Stimulated activated CD4-positive, alpha-beta T cell treated with anti-CD3 and anti-CD28 coated beads, TNF-alpha, amount 100 ng/mL, for 4 hours (primary cell): ENCODE measurements around the gene EEF2.
A peak's percentile ranks its signal among the peaks of the same experiment; 100 is the strongest.

Experiments
- DNase-seq, 3 experiments: peaks; one replicate each; pipeline ENCODE4 v3.0.0-alpha.2; 2020; ENCODE audit warnings: low read depth in 3 of 3

The EEF2 gene

DNA sequence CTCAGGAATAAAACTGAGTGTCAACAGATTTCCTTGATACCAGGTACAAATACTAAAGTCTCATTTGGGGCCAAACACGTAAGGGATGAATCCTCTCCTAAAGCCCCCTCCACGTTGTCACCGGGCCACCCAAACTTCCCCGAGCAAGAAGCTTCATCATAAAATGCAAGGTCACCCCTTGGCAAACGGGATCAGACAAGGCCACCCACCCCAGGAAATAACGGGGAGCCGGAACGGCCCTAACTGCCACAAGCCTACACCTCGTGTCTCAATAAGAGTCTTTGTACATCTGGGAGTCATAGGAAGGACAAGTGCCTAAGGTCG is 717 bp downstream of the EEF2 start:
- no peak for DNase-seq

DNA sequence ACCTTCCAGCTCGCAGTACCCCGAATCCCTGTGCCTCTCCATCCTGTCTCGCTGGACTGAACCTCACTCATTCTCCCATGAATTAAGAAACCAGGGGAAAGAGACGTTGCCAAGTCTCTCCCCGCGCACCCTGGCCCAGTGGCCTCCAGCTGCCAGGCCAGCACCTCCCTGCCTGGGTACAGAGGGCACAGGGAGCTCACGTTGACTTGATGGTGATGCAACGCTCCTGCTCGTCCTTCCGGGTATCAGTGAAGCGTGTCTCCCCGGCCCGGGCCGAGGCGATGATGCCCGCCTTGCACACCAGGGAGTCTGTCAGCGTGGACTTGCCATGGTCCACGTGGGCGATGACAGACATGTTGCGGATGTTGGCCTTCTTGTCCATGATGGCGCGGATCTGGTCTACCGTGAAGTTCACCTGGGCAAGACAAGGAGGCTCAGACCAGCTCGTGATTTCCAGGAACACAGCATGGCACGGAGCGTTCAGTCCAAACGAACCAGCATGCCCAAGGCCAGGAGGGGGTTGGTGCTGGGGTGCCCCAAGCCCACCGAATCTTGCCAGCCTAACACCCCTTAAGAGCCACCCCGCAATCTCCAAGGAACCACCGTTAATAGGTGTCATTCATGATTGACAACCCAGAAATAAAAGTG is 1.2 kb downstream of the EEF2 start:
- no peak for DNase-seq

DNA sequence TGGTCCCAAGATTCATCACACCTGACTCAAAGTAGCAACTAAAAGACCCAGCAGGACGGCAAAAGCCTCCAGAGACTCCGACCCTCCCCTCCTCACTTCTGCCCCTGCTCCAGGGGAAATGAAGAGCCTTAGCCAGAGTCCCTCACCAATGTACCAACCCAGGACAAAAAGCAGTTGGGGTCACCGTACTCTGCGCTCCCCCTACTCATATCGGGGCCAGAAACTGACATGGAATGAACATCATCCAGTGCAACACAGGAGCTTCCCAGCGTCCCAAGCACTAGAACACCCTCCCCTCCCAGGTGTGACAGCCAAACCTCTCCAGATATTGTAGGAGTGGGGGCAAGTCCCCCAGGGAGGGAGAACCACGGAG is 1.7 kb downstream of the EEF2 start:
- no peak for DNase-seq

DNA sequence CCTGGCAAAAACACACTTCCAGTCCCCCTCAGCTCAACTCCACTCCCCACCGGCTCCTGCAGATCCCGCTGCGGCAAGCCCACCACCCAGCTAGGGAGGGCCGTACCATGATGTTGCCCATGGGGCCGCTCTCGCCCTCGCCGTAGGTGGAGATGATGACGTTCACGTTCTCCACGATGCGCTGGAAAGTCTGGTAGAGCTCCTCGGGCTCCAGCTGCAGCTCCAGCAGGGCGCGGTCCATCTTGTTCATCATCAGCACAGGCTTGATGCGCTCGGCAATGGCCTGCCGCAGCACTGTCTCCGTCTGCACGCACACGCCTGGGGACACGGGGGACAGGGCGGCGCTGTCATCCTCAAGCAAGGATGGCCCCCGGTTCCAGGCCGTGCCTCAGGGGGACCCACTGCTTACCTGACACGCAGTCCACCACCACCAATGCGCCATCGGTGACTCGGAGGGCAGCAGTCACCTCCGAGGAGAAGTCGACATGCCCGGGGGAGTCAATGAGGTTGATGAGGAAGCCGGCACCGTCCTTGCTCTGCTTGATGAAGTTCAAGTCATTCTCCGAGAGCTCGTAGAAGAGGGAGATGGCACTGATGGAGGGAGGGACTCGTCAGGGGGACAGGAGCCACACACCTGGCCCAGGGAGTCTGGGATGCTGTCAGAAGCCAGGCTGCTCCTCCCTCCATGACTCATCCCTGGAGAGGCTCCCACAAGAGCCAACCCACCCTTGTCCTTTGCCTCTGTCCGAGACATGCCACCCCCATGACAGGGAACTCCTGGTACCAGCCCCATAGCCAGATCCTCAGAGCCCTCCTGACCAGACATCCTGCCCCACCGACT is 2.3 kb downstream of the EEF2 start:
- no peak for DNase-seq

DNA sequence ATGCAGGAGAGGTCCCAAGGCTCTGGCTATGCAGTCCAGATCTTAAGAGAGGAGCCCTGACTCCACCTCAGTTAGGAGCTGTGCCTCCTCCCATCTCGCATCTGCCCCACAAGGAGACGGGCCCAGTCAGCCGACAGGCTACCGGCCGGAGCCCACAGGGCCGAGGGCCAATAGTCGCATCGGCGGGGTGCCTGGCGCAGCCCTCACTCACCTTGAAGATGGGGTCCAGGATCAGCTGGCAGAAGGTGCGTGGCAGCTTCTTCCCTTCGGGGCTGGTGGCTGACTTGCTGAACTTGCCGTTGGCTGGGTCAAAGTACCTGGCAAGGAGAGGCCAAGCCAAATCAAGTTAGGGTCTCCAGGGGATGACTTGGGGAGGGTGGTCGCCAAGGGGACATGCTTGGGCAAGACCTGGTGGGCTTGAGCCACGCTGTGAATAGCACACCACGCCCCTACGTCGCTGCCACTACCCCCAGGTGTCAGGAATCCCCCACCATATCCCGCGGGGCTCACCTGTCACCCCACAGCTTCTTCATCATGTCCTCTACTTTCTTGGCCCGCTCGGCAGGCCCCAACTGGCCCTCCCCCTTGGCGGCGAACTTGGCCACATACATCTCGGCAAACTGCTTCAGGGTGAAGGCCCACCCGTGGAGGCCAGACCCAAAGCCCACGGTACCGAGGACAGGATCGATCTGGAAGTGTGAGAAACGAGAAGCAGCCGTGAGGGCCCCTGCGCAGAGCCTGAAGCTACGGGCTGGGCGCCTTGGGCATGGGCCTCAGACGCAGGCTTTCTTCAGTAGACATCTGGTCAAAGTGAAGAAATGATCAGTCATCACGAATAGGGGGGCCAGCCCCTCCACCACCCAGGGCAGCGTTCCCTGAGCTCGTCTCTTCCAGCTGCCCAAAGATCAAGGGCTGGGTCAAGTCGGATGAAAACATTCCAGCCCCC is 3.3 kb downstream of the EEF2 start:
- no peak for DNase-seq

DNA sequence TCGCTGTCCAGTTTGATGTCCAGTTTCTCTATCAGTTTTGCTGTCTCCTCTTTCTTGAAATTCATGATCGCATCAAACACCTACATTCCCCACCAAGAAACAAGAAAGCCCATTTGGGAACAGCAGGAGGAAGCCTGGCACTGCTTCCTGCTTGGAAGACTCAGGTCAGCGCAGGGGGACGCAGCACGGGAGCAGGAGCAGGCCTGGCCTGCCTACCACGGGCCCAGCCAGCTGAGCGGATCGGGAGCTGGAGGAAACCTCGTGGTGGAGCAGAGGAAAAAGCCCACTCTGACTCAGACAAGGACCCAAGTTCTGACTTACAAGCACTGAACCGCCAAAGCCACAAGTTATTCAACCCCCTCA is 3.9 kb downstream of the EEF2 start:
- DNase-seq, result no peak

DNA sequence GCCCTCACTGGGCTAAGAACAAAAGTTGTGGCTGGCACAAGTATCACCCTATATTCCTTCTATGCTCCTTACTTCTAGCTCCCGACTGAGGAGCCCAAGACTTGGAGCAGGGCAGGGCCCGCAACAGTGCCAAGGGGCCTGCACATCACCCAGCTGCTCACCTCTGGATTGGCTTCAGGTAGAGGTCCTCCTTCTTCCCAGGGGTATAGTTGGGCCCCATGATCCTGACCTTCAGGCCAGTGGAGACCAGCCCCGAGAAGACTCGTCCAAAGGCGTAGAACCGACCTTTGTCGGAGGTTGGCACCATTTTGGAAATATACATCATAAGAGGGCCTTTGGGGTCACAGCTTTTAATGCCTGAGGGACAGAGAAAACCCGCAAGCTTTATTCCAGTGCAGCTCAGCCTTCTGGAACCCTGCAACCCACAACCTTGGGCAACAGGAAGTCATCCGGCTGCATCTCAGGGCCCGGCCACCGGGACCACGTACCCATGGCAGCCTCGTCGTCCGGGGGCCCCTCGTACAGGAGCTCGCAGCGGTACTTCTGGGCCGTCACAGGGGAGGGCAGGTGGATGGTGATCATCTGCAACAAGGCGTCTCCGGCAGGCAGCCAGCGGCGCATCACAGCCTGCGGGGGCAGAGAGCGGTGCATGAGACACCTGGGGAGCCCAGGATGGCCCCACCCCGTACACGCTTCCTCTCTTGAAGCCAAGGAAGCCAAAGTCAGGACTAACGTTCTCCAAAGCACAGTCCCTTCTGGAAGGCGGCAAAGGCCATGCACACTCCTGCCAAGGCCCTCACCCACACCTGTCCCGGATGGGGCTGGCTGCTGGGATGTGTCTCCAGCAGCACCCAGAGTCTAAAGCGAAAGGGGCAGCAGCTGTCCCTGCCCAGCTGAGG is 4.7 kb downstream of the EEF2 start:
- no peak for DNase-seq

DNA sequence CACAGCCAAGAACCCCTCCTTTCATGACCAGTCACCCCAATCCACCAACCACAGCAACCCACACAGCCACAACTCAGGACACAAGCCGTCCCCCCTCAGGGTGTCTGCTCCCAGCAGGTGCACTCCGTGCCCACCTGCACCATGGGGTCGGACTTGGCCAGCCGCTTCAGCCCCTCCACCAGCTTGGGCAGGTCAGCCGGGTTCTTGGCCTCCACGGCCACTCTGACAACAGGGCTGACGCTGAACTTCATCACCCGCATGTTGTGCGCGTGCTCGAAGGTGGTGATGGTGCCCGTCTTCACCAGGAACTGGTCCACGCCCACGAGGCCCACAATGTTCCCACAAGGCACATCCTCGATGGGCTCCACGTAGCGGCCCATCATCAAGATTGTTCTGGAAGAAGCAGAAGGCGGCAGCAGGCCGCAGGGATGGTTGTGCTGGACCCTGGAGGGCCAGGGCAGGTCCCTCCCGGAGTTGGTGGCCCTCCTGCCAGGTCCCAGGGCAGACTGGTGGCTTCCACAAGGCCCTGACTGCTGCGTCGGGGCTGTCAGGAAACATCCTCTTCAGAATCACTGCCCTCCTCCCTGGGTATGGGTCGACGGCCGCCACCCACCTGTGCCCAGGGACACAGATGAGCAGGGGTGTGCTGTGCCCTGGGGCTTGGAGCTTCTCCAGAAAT is 5.5 kb downstream of the EEF2 start:
- DNase-seq, result no peak

DNA sequence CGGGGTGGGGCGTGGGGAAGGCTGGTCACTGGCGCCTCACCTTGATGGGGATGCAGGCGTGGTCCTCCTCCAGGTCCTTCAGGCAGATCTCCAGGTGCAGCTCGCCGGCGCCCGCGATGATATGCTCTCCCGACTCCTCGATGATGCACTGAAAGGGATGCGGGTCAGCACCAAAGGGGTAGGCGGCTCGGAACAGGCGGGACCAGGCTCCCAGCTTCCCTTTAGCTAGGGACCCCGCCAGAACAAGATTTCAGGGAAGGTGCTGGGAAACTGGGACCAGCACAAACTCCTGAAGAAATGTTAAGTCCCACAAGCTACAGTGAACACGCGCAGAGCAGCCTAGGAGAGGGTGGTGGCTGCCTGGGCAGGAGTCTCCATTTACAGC is 6.0 kb downstream of the EEF2 start:
- DNase-seq, result no peak

DNA sequence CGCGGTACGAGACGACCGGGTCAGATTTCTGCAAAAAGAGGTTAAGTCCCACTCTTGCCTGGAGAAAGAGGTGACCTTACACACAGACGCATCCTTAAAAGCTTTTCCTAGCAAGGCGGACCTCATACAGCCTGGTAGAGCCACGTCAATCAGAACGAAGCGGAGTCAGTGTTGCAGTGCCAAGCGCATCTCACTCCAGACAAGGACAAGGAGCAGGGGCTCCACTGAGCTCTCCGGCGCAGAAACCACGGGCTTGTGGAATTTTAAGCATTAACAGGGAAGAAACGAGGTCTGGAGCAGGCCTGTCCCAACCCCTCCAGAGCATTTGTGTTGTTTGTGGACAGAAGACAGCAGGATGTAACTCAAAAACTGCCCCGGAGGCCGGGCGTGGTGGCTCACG is 7.1 kb downstream of the EEF2 start:
- DNase-seq, result no peak

DNA sequence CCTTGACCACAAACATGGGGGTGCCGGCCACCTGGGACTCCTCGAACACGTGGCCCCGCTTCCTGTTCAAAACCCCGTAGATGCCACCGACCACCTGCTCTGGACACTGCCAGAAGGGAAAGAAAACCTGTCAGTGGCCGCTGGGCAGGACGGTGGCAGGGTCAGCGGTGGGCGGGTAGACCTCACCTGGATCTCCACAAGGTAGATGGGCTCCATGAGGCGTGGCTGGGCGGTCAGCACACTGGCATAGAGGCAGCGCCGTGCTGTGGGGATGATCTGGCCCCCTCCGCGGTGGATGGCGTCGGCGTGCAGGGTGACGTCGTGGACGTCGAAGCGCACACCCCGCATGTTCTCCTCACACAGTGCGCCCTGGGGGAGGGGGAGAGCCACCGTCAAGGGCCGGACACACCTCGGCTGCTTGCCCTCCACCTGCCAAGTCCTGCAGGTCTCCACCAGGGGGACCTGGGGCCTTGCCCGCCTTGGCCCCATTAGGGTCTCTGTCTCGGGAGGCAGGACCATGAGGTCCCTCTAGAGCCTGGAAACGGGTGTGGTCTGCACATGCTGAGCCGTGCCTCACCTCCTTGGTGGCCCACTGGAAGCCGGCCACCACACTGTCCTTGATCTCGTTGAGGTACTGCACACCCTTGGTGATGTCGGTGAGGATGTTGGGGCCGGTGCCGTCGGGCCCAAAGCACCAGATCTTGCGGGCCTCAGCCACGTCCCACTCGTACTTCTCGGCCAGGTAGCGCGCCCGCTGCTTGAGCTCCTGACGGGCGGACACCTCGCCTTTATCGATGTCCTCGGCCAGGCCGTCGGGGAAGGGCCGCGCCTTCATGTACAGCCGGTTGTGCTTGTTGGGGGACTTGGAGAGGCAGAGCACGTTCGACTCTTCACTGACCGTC is 7.8 kb downstream of the EEF2 start:
- DNase-seq, result no peak

DNA sequence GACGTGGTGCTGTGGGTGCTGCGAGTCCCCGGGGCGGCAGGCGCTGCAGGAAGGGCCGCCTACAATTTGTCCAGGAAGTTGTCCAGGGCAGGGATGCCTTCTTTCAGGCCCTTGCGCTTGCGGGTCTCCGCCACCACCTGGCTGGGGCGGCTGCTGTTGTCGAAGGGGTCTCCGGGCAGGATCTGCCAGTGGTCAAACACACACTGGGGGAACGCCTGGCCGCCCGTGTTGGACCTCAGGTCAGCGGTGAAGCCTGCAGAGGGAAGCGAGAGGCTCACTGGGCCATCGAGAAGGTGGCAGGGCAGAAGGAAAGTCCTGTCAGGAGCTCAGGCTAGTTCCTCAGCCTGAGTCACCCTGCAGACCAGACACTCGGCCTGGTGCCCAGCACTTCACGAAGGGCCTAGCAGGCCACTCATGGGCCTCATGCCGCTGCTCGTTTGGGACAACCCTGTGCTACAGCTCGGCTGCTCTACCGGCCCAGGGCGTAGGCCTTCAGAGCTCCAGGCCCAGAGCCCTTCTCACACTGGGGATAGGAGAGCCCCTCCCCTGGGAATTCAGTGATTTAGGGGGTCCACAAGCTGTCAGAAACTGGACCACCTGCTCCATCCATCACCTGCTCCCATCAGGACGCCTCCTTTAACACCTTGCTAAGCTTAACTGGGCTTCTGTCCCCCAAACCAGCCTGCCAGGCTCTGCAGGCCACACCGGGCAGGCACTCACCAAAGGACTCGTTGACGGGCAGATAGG is 8.6 kb downstream of the EEF2 start:
- no peak for DNase-seq

DNA sequence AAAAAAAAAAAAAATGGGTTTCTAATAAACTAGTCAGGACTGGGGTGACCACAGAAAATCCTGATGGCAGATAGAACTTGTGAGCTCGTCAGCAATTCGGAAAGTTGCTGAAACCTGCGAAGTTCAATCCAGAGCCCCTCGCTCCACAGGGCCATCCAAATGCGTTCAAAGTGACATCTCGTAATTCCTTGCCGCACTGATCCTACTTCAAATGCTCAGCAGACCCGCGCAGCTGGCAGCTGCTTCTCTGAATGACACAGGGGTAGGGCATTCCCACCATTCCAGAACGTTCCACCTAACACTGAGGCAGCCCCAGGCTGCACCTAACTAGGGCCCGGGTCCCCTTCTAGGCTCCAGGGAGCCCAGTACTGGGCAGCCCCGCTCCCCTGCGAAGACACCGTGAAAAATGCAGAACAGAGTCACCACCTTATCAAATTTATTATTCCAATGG is 9.6 kb downstream of the EEF2 start:
- no peak for DNase-seq

DNA sequence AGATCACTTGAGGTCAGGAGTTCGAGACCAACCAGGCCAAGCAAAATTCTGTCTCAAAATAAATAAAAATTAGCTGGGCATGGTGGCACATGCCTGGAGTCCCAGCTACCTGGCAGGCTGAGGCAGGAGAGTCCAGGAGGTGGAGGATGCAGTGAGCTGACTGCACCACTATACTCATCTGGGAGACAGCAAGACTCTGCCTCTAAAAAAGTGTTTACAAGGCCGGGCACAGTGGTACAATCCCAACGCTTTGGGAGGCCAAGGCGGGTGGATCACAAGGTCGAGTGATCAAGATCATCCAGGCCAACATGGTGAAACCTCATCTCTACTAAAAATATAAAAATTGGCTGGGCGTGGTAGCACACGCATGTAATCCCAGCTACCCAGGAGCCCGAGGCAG is 10.1 kb downstream of the EEF2 start:
- no peak for DNase-seq

DNA sequence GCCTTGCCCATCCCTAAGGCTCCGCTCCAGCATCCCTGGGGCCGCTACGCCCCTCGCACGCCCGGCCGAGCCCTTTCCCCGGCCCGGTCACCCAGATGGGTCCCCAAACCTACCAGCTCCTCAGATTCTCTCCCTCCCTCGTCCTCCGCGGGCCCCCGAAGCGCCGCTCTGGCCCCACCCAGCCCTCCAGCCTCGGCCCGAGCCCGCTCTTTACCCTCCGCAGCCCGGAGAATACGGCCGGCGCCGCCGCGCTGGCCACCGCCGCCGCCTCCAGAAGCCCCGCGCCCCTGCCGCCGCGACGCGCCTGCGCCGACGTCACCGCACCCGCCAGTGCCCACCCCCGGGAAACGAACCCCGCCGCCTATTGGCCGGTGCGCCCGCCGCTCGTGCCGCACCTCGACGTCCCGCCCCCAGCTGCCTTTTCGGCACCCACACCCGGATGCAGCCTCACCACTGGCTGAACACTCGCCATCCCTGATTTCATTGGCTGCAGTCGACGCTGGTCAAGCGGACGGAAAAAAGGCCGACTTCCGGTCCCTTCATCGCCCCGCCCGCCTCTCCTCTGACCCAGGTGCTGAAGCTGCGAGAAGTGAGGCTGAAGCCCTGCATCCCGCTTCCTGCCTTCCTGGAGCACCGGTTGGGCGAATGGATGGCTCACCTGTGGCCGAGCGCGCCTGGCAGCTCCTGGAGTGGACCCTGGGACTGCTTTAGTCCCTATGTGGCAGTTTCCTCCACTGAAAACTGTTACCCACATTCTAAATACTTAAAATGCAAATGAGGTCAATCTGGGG is 14.3 kb downstream of the EEF2 start, which contains the start of gene DAPK3:
Gene DAPK3 (minus strand): TSS at position 292 of the 791 bp plus-strand sequence. CDS start 1,364 bp downstream, outside the sequence.
- peak; percentile 84 to 91 (median 85) for DNase-seq

DNA sequence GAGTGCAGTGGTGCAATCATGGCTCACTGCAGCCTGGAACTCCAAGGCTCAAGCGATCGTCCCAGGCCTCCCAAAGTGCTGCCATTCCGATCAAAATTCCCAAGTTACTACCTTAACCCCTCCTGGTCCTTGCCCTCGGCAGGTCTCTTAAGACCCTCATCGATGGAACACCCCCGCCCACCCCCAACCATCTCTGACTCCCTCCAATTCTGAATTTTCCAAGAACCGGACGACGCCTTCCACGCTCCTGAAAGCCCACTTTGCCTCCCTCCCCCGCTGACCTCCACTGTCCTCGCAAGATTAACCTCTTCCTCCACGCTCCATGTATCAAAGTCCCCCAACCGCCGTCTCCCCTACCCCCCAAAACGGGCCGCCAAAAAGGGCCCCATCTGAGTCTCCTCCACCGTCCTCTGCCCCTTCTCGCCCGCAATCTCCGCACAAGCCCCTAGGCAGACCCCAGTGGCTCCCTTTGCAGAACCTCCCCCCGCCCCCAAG is 14.9 kb downstream of the EEF2 start:
- no peak for DNase-seq

DNA sequence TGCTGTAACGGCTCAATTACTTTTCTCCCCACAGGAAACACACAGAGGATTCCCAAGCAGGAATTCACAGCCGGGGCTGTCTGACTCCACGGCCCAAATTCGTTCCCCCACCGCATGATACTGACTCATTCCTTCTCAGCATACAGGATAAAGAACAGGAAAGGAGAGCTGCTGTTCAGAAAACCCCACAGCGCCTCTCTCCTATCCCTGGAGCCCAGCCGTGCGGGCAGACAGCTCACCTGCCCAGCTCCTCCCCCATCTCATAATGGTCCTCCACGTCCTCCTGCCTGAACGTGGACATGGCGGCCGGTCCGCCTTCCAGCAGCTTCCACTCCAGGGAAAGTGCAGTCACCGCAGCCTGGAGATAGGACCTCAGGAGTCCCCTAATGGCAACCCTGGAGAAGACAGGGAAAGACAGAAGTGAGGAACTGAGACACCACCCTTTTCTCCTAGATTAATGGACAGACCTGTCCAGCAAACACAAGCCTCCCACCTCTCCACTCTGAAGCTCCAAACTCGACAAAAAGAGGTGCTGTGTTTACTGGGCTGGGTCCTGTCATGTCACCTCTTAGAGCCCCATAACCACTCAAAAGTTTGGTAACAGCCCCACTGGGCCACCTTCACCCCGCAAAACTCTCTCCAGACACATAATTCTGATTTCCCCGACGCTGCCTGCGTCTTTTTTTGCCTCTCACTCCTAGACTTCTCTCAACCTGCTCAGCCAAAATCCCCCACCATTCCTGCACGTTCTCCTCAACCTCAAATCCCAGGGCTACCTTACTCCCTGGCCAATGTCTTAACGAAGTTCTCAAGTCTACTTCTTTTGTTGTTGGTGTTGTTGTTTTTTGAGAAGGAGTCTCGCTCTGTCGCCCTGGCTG is 15.6 kb downstream of the EEF2 start:
- DNase-seq, result no peak
